Smooth muscle cell (in vitro differentiated cells): ENCODE data around the gene EXOG. TPM values are rescaled to one million over a fixed set of nuclear protein-coding genes. Genes with fewer than 3 reads are reported as not detected.

Experiments
- DNase-seq: peaks from one replicate; lab custom pipeline; 2025; ENCODE audit not compliant: unreplicated experiment; lab: John Stamatoyannopoulos, UW
- H2AFZ ChIP-seq: fragments of 200-600 bp; sonication (generic); 2 replicates; pipeline ENCODE4 v1.6.0; 2016; ENCODE audit warnings: antibody characterized with exemption, low read depth, mild to moderate bottlenecking
- H3F3A ChIP-seq: fragments of 200-600 bp; sonication (generic); 2 replicates; pipeline ENCODE4 v1.6.0; 2017; ENCODE audit warnings: antibody characterized with exemption, low read depth
- H3K27ac ChIP-seq: fragments of 200-600 bp; sonication (generic); 2 replicates; pipeline ENCODE4 v1.5.1; 2016; ENCODE audit warnings: low read depth, mild to moderate bottlenecking
- H3K27me3 ChIP-seq: fragments of 200-600 bp; sonication (generic); 2 replicates; pipeline ENCODE4 v1.6.1; 2016; ENCODE audit warnings: low read depth, mild to moderate bottlenecking
- H3K36me3 ChIP-seq: fragments of 200-600 bp; sonication (generic); 2 replicates; pipeline ENCODE4 v1.5.1; 2016; ENCODE audit warnings: low read depth
- H3K4me1 ChIP-seq: fragments of 200-600 bp; sonication (generic); 2 replicates; pipeline ENCODE4 v1.5.1; 2016; ENCODE audit warnings: low read depth
- H3K4me2 ChIP-seq: fragments of 200-600 bp; sonication (generic); 2 replicates; pipeline ENCODE4 v1.6.0; 2016; ENCODE audit warnings: mild to moderate bottlenecking
- H3K4me3 ChIP-seq: fragments of 200-600 bp; sonication (generic); 2 replicates; pipeline ENCODE4 v1.5.1; 2016; ENCODE audit warnings: mild to moderate bottlenecking
- H3K79me2 ChIP-seq: fragments of 200-600 bp; sonication (generic); 2 replicates; pipeline ENCODE4 v1.6.0; 2016; ENCODE audit warnings: low read depth, mild to moderate bottlenecking
- H3K9ac ChIP-seq: fragments of 200-600 bp; sonication (generic); 2 replicates; pipeline ENCODE4 v1.6.0; 2016; ENCODE audit warnings: low read depth
- H3K9me3 ChIP-seq: fragments of 200-600 bp; sonication (generic); replicated peaks from 2 replicates; pipeline ENCODE4 v1.5.1; 2016; ENCODE audit warnings: low read depth
- H4K20me1 ChIP-seq: fragments of 200-600 bp; sonication (generic); 2 replicates; pipeline ENCODE4 v1.6.0; 2016; ENCODE audit warnings: low read depth
- CTCF ChIP-seq: fragments of 200-600 bp; sonication (generic); IDR thresholded peaks from 2 replicates; pipeline ENCODE4 v1.5.1; 2017; ENCODE audit warnings: borderline replicate concordance, mild to moderate bottlenecking, antibody characterized with exemption; ENCODE audit not compliant: insufficient read depth, poor library complexity, severe bottlenecking
- WGBS: methylation state at CpG from one replicate; pipeline ENCODE4 v1.1.7; 2016; ENCODE audit warnings: low lambda C conversion rate; 5-methylcytosine and 5-hydroxymethylcytosine counted together
- polyA plus RNA-seq: library from polyadenylated mRNA; unstranded; fragments of >200 nt; fragmentation: Nextera tagmentation; extraction: Ambion mirVana; gene quantifications from 2 replicates; pipeline ENCODE4 v1.2.1, GENCODE V29; 2016
- total RNA-seq: library from RNA; depleted of rRNA; stranded (reverse); fragments of >200 nt; gene quantifications from 2 replicates; pipeline ENCODE4 v1.2.3, GENCODE V29; 2014

Gene EXOG
- total and polyA plus RNA-seq, 2 experiments from 2014 or later = 3.9 to 5.2 TPM

GRCh38 chr3:38567498-38567897, 71.4 kb downstream of the EXOG start:
- WGBS = 93% methylated on average over 4 of the region's 4 CpGs
- no peak overlapping the region for H3K9ac ChIP-seq
- H3K79me2 ChIP-seq = no peaks in the 10 kb centered on the region

DNA sequence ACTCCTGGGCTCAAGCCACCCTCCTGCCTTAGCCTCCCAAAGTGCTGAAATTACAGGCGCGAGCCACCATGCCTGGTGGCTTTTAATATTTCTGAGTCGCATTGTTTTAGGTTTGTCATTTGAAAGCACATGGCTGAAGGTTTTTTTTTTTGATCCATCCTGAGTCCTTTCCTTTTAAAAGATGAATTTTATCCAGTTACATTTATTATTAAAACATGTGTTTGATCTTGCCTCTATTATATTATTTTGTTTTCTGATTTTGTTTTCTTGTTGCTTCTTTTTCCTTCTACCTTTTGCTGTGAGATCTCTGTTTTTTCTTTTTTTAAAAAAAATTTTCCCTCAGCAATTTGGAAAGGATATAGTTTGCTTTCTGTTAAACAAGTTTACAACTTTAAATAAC, 77.0 kb downstream of the EXOG start:
- H3K79me2 ChIP-seq = no peaks in the 10 kb centered on the region

More at GRCh38 chr3:38567498-38567897, 71.4 kb downstream of the EXOG start:
- no peak for DNase-seq
- Histone ChIP-seq H4K20me1 (no peaks in the 10 kb centered on the region), H3F3A (no peaks in the 10 kb centered on the region), H2AFZ (no peak overlapping the region), H3K4me1 (no peaks in the 10 kb centered on the region), H3K27ac (no peak overlapping the region), H3K4me2 (no peak overlapping the region), H3K27me3 (no peaks in the 10 kb centered on the region), H3K9me3 (no peaks in the 10 kb centered on the region), H3K36me3 (no peaks in the 10 kb centered on the region), H3K4me3 (no peak overlapping the region)
- TF ChIP-seq CTCF = no peak

GRCh38 chr3:38573556-38573955, 77.4 kb downstream of the EXOG start:
- Histone ChIP-seq H3K4me1 (no peaks in the 10 kb centered on the region), H3K9ac (no peak overlapping the region), H3K27me3 (no peaks in the 10 kb centered on the region), H3K4me3 (no peak overlapping the region), H4K20me1 (no peaks in the 10 kb centered on the region), H3F3A (no peaks in the 10 kb centered on the region), H3K79me2 (no peaks in the 10 kb centered on the region), H3K27ac (no peak overlapping the region), H2AFZ (no peak overlapping the region), H3K4me2 (no peak overlapping the region), H3K9me3 (no peaks in the 10 kb centered on the region), H3K36me3 (no peaks in the 10 kb centered on the region)
- no peak for DNase-seq
- no peak for TF ChIP-seq CTCF
- 88% methylated on average over 3 of the region's 3 CpGs for WGBS

More for the DNA sequence above, 77.0 kb downstream of the EXOG start:
- no peak for TF ChIP-seq CTCF
- H3K4me1 ChIP-seq = no peaks in the 10 kb centered on the region
- no peaks in the 10 kb centered on the region for H3K9me3 ChIP-seq
- no peak overlapping the region for H3K27ac ChIP-seq
- no peak overlapping the region for H3K9ac ChIP-seq
- H2AFZ ChIP-seq = no peak overlapping the region
- H3K36me3 ChIP-seq = no peaks in the 10 kb centered on the region
- H3K4me3 ChIP-seq = no peak overlapping the region
- H4K20me1 ChIP-seq = no peaks in the 10 kb centered on the region
- H3F3A ChIP-seq = no peaks in the 10 kb centered on the region
- DNase-seq = no peak
- WGBS = 96% methylated on average over 3 of the region's 3 CpGs
- H3K4me2 ChIP-seq = no peak overlapping the region
- H3K27me3 ChIP-seq = no peaks in the 10 kb centered on the region
